PC-3 (cell line): ENCODE measurements around the gene TREH.

Experiments used
- EZH2 ChIP-seq: fragments of 300-600 bp; sonication (generic); IDR thresholded peaks from one replicate; pipeline ENCODE4 v1.6.1; 2017; ENCODE audit warnings: antibody characterized with exemption, mild to moderate bottlenecking, low read length; ENCODE audit not compliant: unreplicated experiment
- TF ChIP-seq, protein P1 (sequence below): fragments of 300-600 bp; sonication (generic); conservative IDR thresholded peaks from 2 replicates; pipeline ENCODE4 v1.5.1; 2017; ENCODE audit warnings: antibody characterized with exemption, low read depth, mild to moderate bottlenecking, low read length

DNA sequence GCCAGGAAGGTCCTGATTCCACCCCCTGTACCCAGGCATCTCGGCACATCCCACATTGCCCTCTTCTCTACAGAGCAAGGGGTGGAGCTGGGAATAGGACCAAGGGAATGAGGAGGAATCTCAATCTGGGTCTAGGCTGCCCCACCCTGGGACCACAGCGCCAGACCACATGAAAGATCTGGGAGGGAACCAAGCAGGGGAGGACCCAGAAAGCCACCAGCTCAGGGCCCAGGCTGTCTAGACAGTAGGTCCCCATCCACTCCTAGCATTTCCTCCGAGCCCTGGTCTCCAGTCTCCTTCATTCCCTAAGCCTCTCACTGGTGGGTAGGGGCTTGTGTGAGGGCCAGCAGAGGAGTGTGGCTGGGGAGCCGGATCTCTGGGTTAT lies 60.5 kb downstream of the TREH start:
- TF ChIP-seq, protein P1, sequence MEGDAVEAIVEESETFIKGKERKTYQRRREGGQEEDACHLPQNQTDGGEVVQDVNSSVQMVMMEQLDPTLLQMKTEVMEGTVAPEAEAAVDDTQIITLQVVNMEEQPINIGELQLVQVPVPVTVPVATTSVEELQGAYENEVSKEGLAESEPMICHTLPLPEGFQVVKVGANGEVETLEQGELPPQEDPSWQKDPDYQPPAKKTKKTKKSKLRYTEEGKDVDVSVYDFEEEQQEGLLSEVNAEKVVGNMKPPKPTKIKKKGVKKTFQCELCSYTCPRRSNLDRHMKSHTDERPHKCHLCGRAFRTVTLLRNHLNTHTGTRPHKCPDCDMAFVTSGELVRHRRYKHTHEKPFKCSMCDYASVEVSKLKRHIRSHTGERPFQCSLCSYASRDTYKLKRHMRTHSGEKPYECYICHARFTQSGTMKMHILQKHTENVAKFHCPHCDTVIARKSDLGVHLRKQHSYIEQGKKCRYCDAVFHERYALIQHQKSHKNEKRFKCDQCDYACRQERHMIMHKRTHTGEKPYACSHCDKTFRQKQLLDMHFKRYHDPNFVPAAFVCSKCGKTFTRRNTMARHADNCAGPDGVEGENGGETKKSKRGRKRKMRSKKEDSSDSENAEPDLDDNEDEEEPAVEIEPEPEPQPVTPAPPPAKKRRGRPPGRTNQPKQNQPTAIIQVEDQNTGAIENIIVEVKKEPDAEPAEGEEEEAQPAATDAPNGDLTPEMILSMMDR: no peak
- no peak for TF ChIP-seq EZH2
